ENCODE results near the gene COLEC11. TPM values are rescaled to one million over a fixed set of nuclear protein-coding genes. Genes with fewer than 3 reads are reported as not detected.

Gene COLEC11
- total and polyA plus RNA-seq, 9 of the 15 experiments (the other 6 are each of a cell fraction or from before 2014, with no cell fraction given), result 0.32 to 4.3 (median 1.8) TPM

DNA sequence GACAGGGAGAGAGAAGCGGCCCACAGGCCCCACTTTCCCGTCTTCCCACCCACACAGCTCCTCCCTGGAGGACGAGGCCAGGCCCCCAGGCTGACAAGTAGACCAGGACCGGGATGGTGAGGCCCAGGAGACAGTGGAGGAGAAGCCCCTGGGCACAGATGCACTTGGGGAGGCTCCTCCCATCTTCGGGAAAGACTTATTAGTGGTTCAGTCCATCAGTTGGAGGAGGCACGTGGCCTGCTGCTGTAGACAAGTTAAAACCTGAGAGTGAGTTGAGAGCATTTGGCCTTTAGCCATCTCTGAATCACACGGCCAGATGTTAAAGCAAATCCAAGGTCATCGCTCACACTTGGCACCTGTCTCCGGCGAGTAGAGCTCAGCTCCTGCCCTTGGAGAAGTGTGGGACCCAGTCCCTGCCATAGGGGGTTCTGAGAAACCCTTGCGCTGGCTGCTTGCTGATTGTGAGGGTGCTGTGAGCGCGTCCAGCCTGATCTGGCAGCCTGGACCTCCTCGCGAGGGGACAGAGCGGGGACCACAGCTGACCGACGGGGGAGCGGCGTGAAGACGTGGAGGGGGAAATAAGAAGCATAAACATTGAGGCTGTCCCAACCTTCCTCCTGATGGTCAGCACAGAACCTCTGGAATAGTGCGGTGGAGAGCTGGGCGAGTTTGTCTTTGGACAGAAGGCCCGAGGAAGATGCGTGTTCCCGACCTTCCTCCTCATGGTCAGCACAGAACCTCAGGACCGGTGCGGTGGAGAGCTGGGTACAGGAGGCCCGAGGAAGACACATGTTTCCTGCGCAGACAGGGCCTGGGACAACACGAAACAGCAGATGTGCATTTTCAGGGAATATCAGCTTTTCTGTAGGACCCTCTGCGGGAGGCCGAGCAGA, 38.4 kb downstream of the COLEC11 start:
- H3K9me3 ChIP-seq (replicated peaks; ENCODE audit: control insufficient read depth, insufficient read depth, low read depth, low read length), result 0 out of 2 replicates have a peak, but pooled peaks cover 2% of the 10 kb centered on the region
- H3K79me2 ChIP-seq (ENCODE audit: control insufficient read depth, insufficient read depth, low read length), result no peaks in the 10 kb centered on the region
- H3K4me2 ChIP-seq (ENCODE audit: insufficient read depth, low read length), result no peak overlapping the region
- DNase-seq (ENCODE audit: extremely low read depth in 1 of 4, low spot score in 3 of 4), result no peak
- no peak overlapping the region for H3K9ac ChIP-seq (ENCODE audit: insufficient read depth in 1 of 2, low read depth in 2 of 2, low read length in 2 of 2)
- peaks cover 50 to 71% of the 10 kb centered on the region in 2 experiments for H3K27me3 ChIP-seq (ENCODE audit: control insufficient read depth in 2 of 2, insufficient read depth in 2 of 2, low read length in 2 of 2)
- no peaks in the 10 kb centered on the region for H3K36me3 ChIP-seq (ENCODE audit: control insufficient read depth, insufficient read depth, low read length)
- ChIA-PET POLR2A (interaction anchor here (0.8 to 1.0 kb wide), 2 partner anchors 9 to 167 kb away, joined by 4 read pairs; no protein-coding TSS in a partner anchor), CTCF (ENCODE audit: low intra/inter-chr PET ratio) (no interaction called here)
- H3K4me1 ChIP-seq (replicated peaks in 1 of 2; ENCODE audit: control insufficient read depth in 2 of 2, insufficient read depth in 2 of 2, low read length in 2 of 2), result peaks cover 0 to 14% of the 10 kb centered on the region in 2 experiments; a peak in 2 of 5 replicates
- no peak overlapping the region for H2AFZ ChIP-seq (ENCODE audit: low read depth, low read length)
- FAIRE-seq, result no peak
- no peak overlapping the region for H3K4me3 ChIP-seq
- TF ChIP-seq RBM39 (optimal IDR thresholded peaks at IDR 0.05; ENCODE audit: low read depth, low read length), result no peak
- TF ChIP-seq, protein P1, sequence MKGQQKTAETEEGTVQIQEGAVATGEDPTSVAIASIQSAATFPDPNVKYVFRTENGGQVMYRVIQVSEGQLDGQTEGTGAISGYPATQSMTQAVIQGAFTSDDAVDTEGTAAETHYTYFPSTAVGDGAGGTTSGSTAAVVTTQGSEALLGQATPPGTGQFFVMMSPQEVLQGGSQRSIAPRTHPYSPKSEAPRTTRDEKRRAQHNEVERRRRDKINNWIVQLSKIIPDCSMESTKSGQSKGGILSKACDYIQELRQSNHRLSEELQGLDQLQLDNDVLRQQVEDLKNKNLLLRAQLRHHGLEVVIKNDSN (CRISPR knock-in tag; IDR thresholded peaks at IDR 0.05), result 0 out of 2 replicates have a peak, but pooled peaks have one; percentile 26
- TF ChIP-seq, protein P2, sequence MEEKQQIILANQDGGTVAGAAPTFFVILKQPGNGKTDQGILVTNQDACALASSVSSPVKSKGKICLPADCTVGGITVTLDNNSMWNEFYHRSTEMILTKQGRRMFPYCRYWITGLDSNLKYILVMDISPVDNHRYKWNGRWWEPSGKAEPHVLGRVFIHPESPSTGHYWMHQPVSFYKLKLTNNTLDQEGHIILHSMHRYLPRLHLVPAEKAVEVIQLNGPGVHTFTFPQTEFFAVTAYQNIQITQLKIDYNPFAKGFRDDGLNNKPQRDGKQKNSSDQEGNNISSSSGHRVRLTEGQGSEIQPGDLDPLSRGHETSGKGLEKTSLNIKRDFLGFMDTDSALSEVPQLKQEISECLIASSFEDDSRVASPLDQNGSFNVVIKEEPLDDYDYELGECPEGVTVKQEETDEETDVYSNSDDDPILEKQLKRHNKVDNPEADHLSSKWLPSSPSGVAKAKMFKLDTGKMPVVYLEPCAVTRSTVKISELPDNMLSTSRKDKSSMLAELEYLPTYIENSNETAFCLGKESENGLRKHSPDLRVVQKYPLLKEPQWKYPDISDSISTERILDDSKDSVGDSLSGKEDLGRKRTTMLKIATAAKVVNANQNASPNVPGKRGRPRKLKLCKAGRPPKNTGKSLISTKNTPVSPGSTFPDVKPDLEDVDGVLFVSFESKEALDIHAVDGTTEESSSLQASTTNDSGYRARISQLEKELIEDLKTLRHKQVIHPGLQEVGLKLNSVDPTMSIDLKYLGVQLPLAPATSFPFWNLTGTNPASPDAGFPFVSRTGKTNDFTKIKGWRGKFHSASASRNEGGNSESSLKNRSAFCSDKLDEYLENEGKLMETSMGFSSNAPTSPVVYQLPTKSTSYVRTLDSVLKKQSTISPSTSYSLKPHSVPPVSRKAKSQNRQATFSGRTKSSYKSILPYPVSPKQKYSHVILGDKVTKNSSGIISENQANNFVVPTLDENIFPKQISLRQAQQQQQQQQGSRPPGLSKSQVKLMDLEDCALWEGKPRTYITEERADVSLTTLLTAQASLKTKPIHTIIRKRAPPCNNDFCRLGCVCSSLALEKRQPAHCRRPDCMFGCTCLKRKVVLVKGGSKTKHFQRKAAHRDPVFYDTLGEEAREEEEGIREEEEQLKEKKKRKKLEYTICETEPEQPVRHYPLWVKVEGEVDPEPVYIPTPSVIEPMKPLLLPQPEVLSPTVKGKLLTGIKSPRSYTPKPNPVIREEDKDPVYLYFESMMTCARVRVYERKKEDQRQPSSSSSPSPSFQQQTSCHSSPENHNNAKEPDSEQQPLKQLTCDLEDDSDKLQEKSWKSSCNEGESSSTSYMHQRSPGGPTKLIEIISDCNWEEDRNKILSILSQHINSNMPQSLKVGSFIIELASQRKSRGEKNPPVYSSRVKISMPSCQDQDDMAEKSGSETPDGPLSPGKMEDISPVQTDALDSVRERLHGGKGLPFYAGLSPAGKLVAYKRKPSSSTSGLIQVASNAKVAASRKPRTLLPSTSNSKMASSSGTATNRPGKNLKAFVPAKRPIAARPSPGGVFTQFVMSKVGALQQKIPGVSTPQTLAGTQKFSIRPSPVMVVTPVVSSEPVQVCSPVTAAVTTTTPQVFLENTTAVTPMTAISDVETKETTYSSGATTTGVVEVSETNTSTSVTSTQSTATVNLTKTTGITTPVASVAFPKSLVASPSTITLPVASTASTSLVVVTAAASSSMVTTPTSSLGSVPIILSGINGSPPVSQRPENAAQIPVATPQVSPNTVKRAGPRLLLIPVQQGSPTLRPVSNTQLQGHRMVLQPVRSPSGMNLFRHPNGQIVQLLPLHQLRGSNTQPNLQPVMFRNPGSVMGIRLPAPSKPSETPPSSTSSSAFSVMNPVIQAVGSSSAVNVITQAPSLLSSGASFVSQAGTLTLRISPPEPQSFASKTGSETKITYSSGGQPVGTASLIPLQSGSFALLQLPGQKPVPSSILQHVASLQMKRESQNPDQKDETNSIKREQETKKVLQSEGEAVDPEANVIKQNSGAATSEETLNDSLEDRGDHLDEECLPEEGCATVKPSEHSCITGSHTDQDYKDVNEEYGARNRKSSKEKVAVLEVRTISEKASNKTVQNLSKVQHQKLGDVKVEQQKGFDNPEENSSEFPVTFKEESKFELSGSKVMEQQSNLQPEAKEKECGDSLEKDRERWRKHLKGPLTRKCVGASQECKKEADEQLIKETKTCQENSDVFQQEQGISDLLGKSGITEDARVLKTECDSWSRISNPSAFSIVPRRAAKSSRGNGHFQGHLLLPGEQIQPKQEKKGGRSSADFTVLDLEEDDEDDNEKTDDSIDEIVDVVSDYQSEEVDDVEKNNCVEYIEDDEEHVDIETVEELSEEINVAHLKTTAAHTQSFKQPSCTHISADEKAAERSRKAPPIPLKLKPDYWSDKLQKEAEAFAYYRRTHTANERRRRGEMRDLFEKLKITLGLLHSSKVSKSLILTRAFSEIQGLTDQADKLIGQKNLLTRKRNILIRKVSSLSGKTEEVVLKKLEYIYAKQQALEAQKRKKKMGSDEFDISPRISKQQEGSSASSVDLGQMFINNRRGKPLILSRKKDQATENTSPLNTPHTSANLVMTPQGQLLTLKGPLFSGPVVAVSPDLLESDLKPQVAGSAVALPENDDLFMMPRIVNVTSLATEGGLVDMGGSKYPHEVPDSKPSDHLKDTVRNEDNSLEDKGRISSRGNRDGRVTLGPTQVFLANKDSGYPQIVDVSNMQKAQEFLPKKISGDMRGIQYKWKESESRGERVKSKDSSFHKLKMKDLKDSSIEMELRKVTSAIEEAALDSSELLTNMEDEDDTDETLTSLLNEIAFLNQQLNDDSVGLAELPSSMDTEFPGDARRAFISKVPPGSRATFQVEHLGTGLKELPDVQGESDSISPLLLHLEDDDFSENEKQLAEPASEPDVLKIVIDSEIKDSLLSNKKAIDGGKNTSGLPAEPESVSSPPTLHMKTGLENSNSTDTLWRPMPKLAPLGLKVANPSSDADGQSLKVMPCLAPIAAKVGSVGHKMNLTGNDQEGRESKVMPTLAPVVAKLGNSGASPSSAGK (IDR thresholded peaks at IDR 0.05), result no peak
- in situ Hi-C loops (cut with MboI) (no loop called here), intact Hi-C loops (cut with micrococcal nuclease) (no loop called here)
- H4K20me1 ChIP-seq (replicated peaks; ENCODE audit: control insufficient read depth, insufficient read depth, low read length), result peaks cover 6% of the 10 kb centered on the region
- no peak for ATAC-seq
- no TSS peak for BruUV-seq (replicated peaks)
- no peak overlapping the region for H3K27ac ChIP-seq (ENCODE audit: extremely low read depth, low read depth, low read length)
- 11% methylated on average over 32 of the region's 33 CpGs for WGBS (ENCODE audit: insufficient coverage, low coverage, missing lambda C conversion rate)
- H3K9me1 ChIP-seq (ENCODE audit: control insufficient read depth, insufficient read depth, low read length), result no peaks in the 10 kb centered on the region
